Measurements from ENCODE around the gene NTRK3. TPM values are rescaled to one million over a fixed set of nuclear protein-coding genes. Genes with fewer than 3 reads are reported as not detected.

Gene NTRK3
- under 1 TPM in 1 of 2 experiments, not detected in 1; 0.78 TPM for total RNA-seq
- polyA plus RNA-seq (2013, experiment 1 of 2): 0.10 TPM
- polyA plus RNA-seq (2013, experiment 2 of 2): 0.08 TPM
- 0 to 0.76 (median 0.09) reads per million in 172 experiments for total RNA-seq

GRCh38 chr15:88256279-88257230, at the start of gene NTRK3:
TSS of gene NTRK3 (minus strand) at chr15:88256739. CDS start at chr15:88256153, 586 bp downstream.
- POLR2A ChIA-PET: no interaction called here
- no peak within 1 kb of the TSS for H3K27ac ChIP-seq (ENCODE audit: low read depth in 1 of 2, low read length in 2 of 2)
- no peak within 1 kb of the TSS for H3K27ac Mint-ChIP-seq
- H3K9me3 ChIP-seq (ENCODE audit: control insufficient read depth in 1 of 2, insufficient read depth in 1 of 2, low read length in 2 of 2): peaks cover 0 to 7% of the 10 kb centered on the region in 2 experiments
- peaks cover 16% of the 10 kb centered on the region for H3K4me1 Mint-ChIP-seq (ENCODE audit: low read depth)
- CTCF ChIA-PET: no interaction called here
- peak within 1 kb of the TSS; percentile 81 for H3K4me3 Mint-ChIP-seq
- ATAC-seq (ENCODE audit: poor library complexity) (no peak), DNase-seq (no peak)
- H3K4me1 ChIP-seq (ENCODE audit: insufficient read depth, low read length): peaks cover 22% of the 10 kb centered on the region
- peaks cover 37 to 46% of the 10 kb centered on the region in 2 experiments for H3K27me3 ChIP-seq (ENCODE audit: control insufficient read depth in 1 of 2, insufficient read depth in 2 of 2, low read length in 2 of 2)
- H3K36me3 Mint-ChIP-seq (ENCODE audit: low read depth): no peaks in the 10 kb centered on the region
- H3K27me3 Mint-ChIP-seq: peaks cover 79% of the 10 kb centered on the region
- peak within 1 kb of the TSS; percentile 19 for H3K4me3 ChIP-seq (ENCODE audit: low read length)
- TF ChIP-seq, protein P1, sequence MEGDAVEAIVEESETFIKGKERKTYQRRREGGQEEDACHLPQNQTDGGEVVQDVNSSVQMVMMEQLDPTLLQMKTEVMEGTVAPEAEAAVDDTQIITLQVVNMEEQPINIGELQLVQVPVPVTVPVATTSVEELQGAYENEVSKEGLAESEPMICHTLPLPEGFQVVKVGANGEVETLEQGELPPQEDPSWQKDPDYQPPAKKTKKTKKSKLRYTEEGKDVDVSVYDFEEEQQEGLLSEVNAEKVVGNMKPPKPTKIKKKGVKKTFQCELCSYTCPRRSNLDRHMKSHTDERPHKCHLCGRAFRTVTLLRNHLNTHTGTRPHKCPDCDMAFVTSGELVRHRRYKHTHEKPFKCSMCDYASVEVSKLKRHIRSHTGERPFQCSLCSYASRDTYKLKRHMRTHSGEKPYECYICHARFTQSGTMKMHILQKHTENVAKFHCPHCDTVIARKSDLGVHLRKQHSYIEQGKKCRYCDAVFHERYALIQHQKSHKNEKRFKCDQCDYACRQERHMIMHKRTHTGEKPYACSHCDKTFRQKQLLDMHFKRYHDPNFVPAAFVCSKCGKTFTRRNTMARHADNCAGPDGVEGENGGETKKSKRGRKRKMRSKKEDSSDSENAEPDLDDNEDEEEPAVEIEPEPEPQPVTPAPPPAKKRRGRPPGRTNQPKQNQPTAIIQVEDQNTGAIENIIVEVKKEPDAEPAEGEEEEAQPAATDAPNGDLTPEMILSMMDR (IDR thresholded peaks at IDR 0.05): no peak
- no peaks in the 10 kb centered on the region for H3K36me3 ChIP-seq (ENCODE audit: insufficient read depth, low read length)
- intact Hi-C loops (cut with DNase I, micrococcal nuclease): no loop called here
- no peaks in the 10 kb centered on the region for H3K9me3 Mint-ChIP-seq

GRCh38 chr15:88303395-88303794, 46.9 kb upstream of the NTRK3 start:
- no peaks in the 10 kb centered on the region for H3K9me3 Mint-ChIP-seq
- no peaks in the 10 kb centered on the region for H3K9me3 ChIP-seq (ENCODE audit: control insufficient read depth in 1 of 2, insufficient read depth in 1 of 2, low read length in 2 of 2)
- no peak overlapping the region for H3K27ac ChIP-seq (ENCODE audit: low read depth in 1 of 2, low read length in 2 of 2)
- H3K4me1 Mint-ChIP-seq (ENCODE audit: low read depth): no peaks in the 10 kb centered on the region
- DNase-seq: no peak
- intact Hi-C loops (cut with DNase I, micrococcal nuclease): no loop called here
- H3K36me3 ChIP-seq (ENCODE audit: insufficient read depth, low read length): no peaks in the 10 kb centered on the region
- H3K4me1 ChIP-seq (ENCODE audit: insufficient read depth, low read length): no peaks in the 10 kb centered on the region
- no peak for ATAC-seq (ENCODE audit: poor library complexity)
- H3K4me3 Mint-ChIP-seq: no peak overlapping the region
- TF ChIP-seq, protein P1 (IDR thresholded peaks at IDR 0.05): no peak
- peaks cover 7 to 13% of the 10 kb centered on the region in 2 experiments for H3K27me3 ChIP-seq (ENCODE audit: control insufficient read depth in 1 of 2, insufficient read depth in 2 of 2, low read length in 2 of 2)
- H3K27me3 Mint-ChIP-seq: peaks cover 19% of the 10 kb centered on the region
- H3K4me3 ChIP-seq (ENCODE audit: low read length): no peak overlapping the region
- ChIA-PET CTCF (interaction anchor here (1.4 kb wide), 1 partner anchor 29 kb away, joined by 4 read pairs; no protein-coding TSS in a partner anchor), POLR2A (no interaction called here)
- H3K36me3 Mint-ChIP-seq (ENCODE audit: low read depth): no peaks in the 10 kb centered on the region
- no peak overlapping the region for H3K27ac Mint-ChIP-seq

DNA sequence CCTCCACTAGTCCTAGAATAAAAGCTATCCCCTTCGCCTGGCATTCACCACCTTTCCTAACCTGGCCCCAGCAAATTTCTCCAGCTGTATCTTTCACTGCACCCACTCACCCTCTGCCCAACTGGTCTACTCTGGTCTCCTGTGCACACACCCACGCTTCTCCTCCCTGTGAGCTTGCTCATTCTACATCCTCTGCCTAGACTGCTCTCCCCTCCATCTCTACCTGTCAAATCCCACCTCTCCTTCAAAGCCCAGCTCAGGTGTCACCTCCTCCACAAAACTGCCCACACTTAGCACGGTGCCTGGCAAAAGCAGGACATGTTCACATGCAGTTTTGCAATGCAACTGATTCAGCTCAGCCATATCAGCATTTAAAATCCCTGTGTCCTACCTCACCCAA, 45.8 kb upstream of the NTRK3 start:
- no peaks in the 10 kb centered on the region for H3K36me3 ChIP-seq (ENCODE audit: insufficient read depth, low read length)
- ChIA-PET CTCF (no interaction called here), POLR2A (no interaction called here)
- peaks cover 21% of the 10 kb centered on the region for H3K27me3 Mint-ChIP-seq
- intact Hi-C loops (cut with DNase I, micrococcal nuclease): no loop called here
- H3K27ac Mint-ChIP-seq: no peak overlapping the region
- DNase-seq (no peak), ATAC-seq (ENCODE audit: poor library complexity) (no peak)
- TF ChIP-seq, protein P1 (IDR thresholded peaks at IDR 0.05): no peak
- H3K9me3 ChIP-seq (ENCODE audit: control insufficient read depth in 1 of 2, insufficient read depth in 1 of 2, low read length in 2 of 2): no peaks in the 10 kb centered on the region
- no peak overlapping the region for H3K27ac ChIP-seq (ENCODE audit: low read depth in 1 of 2, low read length in 2 of 2)
- H3K36me3 Mint-ChIP-seq (ENCODE audit: low read depth): no peaks in the 10 kb centered on the region
- H3K4me1 Mint-ChIP-seq (ENCODE audit: low read depth): no peaks in the 10 kb centered on the region
- no peaks in the 10 kb centered on the region for H3K4me1 ChIP-seq (ENCODE audit: insufficient read depth, low read length)
- H3K4me3 ChIP-seq (ENCODE audit: low read length): no peak overlapping the region
- peaks cover 7 to 13% of the 10 kb centered on the region in 2 experiments for H3K27me3 ChIP-seq (ENCODE audit: control insufficient read depth in 1 of 2, insufficient read depth in 2 of 2, low read length in 2 of 2)
- no peak overlapping the region for H3K4me3 Mint-ChIP-seq
- no peaks in the 10 kb centered on the region for H3K9me3 Mint-ChIP-seq

Measured in CD4-positive, alpha-beta T cell (primary cell).